ENCODE measurements around the gene OAF. TPM values are rescaled to one million over a fixed set of nuclear protein-coding genes. Genes with fewer than 3 reads are reported as not detected.
A peak's percentile ranks its signal among the peaks of the same experiment; 100 is the strongest.

OAF gene
- total and polyA plus RNA-seq, 9 of the 15 experiments (the other 6 are each of a cell fraction or from before 2014, with no cell fraction given) = 1.1 to 21.6 (median 7.5) TPM

DNA sequence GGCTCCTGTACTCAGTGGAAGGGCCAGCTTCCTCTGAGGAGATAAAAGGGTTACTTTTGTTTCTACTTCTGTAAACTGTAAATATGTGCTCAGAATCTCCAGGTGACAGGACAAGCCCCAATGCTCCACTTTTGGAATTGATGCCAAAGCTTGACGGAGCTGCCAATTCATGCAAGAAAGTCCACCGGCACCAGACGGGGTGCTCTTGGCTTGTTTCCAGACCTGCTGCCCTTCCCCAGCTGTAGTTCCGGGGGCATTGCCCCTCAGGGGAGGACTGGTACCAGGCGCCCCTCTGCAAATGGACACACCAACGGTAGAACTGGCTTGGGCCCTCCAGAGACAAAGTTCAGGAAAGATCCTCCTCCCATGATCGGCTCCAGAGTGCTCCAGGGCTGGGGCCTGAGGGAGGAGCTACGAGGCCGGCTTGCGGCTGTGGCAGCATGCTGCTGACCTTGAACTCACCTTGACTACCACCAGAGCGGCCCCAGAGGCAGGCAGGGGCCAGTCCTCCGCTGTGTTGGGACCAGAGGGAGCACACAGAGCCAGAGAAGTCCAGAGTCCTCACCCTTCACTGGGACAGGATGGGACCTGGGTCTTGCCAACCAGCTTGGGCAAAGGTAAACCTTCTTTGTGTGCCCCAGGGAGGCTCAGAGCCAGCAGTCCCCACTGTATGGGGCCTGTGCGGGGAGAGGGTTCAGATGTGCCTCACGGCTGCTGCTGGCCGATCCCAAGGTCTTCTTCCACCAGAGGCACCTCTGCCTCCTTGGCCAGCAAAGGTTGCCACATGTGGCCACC is 17.8 kb upstream of the OAF start:
- in situ Hi-C loops (cut with MboI) (no loop called here), intact Hi-C loops (cut with micrococcal nuclease) (no loop called here)
- TF ChIP-seq MCM3 (IDR thresholded peaks at IDR 0.05) (no peak), ZNF263 (CRISPR knock-in tag; IDR thresholded peaks at IDR 0.05; ENCODE audit: borderline replicate concordance) (peak; percentile 60), NCOA1 (IDR thresholded peaks at IDR 0.05; ENCODE audit: low read depth) (no peak), PML (IDR thresholded peaks at IDR 0.05; ENCODE audit: low read length) (no peak), ESRRA (IDR thresholded peaks at IDR 0.05; ENCODE audit: borderline replicate concordance, low read depth) (peak; percentile 80), ZNF224 (CRISPR knock-in tag; IDR thresholded peaks at IDR 0.05) (no peak), NFIC (IDR thresholded peaks at IDR 0.05) (peak; percentile 26; the same call in 1 of the 2 replicates)
- Histone ChIP-seq H3K27me3 (ENCODE audit: control insufficient read depth in 2 of 2, insufficient read depth in 2 of 2, low read length in 2 of 2) (peaks cover 26 to 82% of the 10 kb centered on the region in 2 experiments), H3K27ac (ENCODE audit: extremely low read depth, low read depth, low read length) (no peak overlapping the region), H3K4me1 (replicated peaks in 1 of 2; ENCODE audit: control insufficient read depth in 2 of 2, insufficient read depth in 2 of 2, low read length in 2 of 2) (peaks cover 6% of the 10 kb centered on the region in 2 experiments; a peak in 2 of 5 replicates), H3K79me2 (ENCODE audit: control insufficient read depth, insufficient read depth, low read length) (no peaks in the 10 kb centered on the region), H3K9ac (ENCODE audit: insufficient read depth in 1 of 2, low read depth in 2 of 2, low read length in 2 of 2) (peak overlapping the region in 1 of 2 experiments; percentile 52; a peak in 2 of 4 replicates), H3K36me3 (ENCODE audit: control insufficient read depth, insufficient read depth, low read length) (no peaks in the 10 kb centered on the region), H3K9me1 (ENCODE audit: control insufficient read depth, insufficient read depth, low read length) (no peaks in the 10 kb centered on the region), H3K4me2 (ENCODE audit: insufficient read depth, low read length) (no peak overlapping the region), H4K20me1 (replicated peaks; ENCODE audit: control insufficient read depth, insufficient read depth, low read length) (peaks cover 7% of the 10 kb centered on the region; the same call in 1 of the 2 replicates), H2AFZ (ENCODE audit: low read depth, low read length) (no peak overlapping the region), H3K4me3 (no peak overlapping the region), H3K9me3 (replicated peaks; ENCODE audit: control insufficient read depth, insufficient read depth, low read depth, low read length) (no peaks in the 10 kb centered on the region)
- FAIRE-seq (no peak), ATAC-seq (peak; percentile 16; the same call in 1 of the 3 replicates), DNase-seq (ENCODE audit: extremely low read depth in 1 of 4, low spot score in 3 of 4) (peak in 1 of 4 experiments; percentile 28)
- ChIA-PET POLR2A (interaction anchor here (1.4 to 1.6 kb wide), 2 partner anchors 10 to 19 kb away, joined by 3 to 8 read pairs; no protein-coding TSS in a partner anchor), CTCF (ENCODE audit: low intra/inter-chr PET ratio) (no interaction called here)
- 14% methylated on average over 15 of the region's 15 CpGs for WGBS (ENCODE audit: insufficient coverage, low coverage, missing lambda C conversion rate)
- no TSS peak for BruUV-seq (replicated peaks)

Measured in K562 (cell line).